Stimulated activated CD4-positive, alpha-beta T cell treated with anti-CD3 and anti-CD28 coated beads, Interleukin-4, amount 100 ng/mL, for 24 hours (primary cell): Measurements from ENCODE around the gene SLC6A12.

ENCODE experiments used
- DNase-seq: peaks from one replicate; pipeline ENCODE4 v3.0.0-alpha.2; 2020

The SLC6A12 gene

DNA sequence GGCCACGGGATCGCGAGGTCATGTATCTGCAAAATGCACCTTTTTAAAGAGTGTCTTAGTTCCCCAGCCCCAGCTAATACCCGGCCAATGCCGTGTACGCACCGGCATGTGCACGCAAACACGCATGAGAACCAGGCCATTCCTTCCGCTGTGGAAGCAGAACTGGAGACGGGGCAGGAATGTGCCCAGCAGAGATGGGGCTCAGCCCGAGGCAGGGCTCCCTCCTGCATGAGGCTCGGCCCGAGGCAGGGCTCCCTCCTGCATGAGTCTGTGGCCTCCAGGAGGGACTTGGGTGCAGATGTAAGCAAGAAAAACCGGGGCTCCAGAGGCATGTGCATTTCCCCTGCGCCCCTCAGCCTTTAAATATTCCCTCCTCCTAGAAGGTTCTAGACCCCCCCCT, 38.2 kb downstream of the SLC6A12 start:
- no peak for DNase-seq

DNA sequence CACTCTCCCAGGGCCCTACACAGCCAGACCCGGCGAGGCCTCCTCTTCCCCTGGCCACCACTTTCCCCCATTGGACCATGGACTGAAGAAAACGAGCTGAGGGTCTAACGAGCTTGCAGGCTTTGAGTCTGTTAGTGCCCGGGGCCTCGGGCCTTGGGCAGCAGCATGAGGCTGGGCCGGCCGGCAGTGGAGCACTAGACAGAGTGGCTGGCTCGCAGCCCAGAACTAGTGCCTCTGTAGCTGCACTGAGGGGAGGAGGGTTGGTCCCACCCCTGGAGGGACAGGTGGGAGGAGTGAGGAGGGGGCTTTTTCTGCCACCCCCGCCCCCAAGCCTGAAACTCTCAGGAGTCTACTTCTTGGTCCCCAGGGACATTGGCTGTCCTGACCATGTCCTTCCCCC, 38.7 kb downstream of the SLC6A12 start:
- DNase-seq = no peak

DNA sequence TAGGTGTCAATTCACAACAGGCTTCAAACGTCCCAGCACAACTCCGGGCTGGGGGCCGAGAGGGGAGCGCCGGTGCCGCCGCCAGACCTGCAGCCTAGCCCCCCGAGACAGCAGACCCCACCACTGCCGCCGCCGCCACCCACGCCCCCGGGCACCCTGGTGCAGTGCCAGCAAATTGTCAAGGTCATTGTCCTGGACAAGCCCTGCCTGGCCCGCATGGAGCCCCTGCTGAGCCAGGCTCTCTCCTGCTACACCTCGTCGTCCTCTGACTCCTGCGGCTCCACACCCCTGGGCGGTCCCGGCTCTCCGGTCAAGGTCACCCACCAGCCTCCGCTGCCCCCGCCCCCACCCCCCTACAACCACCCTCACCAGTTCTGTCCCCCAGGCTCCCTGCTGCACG, 39.4 kb downstream of the SLC6A12 start:
- DNase-seq = no peak

DNA sequence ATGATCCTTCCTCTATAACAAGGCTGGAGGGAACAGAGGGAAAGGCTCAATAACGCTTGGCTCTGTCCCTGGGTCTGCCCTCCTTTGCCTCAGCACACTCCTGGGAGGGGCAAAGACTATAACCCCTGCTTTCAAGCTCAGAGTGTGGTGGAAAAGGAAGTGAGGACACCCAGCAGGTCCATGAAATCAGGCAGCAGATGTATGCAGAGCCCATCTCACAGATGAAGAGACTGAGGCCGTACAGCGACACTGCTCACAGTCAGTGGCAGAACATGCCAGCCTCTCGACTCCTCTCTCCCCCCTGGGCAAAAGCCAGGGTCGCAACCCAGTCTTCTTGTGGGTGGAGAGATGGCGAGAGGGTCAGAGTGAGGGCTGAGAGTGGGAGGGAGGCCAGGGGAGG, 39.8 kb downstream of the SLC6A12 start:
- no peak for DNase-seq

DNA sequence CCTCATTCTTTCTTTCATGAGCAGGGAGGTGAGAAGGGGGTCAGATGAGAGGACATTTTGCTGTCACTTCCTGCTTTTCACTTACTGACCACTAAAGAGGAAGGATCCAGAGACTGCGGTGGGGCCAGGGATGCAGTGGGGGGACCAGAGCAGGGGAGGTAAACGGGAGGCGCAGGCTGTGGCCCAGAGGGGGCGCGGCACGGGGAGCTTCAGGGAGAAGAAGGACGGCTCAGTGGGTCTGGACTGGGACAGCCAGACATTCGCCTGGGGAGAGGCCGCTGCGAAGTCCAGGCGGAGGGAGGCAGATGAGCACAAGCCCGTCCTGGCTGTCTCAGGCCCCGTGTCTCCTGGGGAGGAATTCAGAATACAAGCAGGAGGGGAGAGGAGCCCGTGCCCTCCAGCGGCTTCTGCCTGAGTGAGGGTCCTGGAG, 41.2 kb downstream of the SLC6A12 start:
- no peak for DNase-seq

DNA sequence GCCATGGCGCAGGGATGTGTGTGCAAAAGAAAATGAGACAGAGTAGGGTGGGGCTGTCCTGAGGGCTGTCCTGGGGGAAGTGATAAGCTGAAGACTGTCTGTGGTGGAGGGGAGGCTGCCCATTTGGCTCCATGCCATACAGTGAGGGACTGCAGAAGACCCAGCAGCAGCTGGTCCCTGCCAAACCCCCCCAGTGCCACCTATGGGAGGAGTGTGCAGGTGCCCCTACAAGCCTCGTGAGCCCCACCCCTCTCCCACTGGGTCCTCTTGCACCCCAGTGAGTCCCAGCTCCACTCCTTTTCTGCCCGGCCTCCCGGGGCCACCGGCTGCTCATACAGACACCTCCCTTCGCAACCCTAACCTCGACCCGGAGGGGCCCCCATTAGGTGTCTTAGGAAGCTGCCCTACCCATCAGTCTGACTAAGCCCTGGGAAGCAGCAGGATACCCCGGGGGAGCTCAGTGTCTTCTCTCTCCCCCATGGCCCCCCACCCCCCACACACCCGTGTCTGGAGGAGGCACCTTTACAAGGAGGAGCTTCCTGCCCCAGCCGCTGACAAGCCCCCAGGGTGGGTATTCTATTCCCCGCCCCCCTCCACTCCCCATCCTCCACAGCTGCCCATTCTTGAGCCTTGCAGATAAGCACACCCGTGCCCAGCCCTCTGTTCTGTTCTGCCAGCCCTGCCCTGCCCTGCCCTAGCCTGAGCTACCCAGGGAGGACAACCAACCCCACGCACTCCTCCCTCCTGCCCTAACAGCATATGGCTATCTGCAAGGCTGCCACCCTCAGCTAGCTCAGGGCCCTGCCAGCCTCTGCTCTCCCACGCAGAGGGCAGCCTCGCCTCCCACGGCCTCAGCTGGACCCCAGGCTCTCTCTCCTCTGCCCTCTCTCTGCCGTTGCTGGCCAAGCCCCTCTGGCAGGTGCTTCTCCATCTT, 41.9 kb downstream of the SLC6A12 start:
- DNase-seq = no peak

DNA sequence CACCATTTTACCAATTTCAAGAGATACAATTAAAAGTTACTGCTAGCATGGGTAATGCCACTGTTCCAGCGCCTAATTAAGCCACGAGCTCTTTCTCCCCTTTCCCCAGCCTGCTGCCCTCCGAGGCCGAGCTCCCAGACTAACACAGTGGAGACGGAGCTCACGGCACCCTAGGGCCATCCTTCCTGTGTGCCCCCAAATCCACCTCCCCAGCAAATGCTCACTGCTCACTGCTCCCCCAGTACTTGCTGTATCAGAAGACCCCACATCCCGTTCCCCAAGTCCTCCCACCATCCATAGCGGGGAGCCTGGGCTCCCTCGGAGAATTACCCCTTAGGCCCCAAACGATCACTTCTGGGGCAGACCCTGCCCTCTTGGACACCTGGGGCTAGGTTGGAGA, 42.7 kb downstream of the SLC6A12 start:
- DNase-seq = no peak

DNA sequence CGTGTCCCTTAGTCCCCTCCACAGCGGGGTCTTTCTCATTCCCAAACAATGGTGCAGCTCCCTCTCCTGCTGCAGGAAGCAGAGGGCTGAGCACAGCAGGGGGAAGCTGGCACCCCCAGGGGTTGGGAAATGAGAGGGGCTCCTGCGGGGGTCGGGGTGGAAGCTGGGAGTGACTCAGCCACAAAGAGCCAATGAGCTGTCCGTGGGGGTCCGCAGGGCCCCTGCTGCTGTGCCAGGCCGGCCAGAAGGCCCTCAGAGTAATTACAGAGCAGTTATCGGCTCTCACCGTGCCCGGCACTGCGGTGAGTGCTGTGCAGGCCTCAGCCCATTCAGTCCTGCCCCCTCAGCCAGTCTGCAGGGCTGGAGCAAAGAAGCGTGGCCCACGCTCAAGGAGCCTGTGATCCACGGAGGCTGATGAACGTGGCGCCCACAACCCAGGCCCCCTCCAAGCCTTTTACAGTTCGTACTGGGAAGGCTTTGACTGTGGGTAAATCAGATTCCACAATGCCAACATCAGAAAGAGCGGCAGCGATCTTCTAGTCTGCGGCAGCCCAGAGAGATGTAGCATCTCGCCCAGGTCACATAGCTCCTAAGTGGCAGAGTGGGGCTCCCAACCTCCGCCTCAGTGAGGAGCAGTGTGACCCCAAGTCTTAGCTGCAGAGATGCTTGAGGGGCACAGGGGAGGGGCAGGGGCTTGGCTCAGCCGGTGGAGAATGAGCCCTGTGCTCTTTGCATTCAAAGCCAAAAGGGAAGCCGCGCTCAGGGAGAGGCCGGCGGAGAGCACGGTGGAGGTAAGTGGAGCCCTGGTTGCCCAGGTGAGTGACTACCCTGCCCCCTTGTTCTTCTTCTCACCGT, 43.4 kb downstream of the SLC6A12 start:
- no peak for DNase-seq

DNA sequence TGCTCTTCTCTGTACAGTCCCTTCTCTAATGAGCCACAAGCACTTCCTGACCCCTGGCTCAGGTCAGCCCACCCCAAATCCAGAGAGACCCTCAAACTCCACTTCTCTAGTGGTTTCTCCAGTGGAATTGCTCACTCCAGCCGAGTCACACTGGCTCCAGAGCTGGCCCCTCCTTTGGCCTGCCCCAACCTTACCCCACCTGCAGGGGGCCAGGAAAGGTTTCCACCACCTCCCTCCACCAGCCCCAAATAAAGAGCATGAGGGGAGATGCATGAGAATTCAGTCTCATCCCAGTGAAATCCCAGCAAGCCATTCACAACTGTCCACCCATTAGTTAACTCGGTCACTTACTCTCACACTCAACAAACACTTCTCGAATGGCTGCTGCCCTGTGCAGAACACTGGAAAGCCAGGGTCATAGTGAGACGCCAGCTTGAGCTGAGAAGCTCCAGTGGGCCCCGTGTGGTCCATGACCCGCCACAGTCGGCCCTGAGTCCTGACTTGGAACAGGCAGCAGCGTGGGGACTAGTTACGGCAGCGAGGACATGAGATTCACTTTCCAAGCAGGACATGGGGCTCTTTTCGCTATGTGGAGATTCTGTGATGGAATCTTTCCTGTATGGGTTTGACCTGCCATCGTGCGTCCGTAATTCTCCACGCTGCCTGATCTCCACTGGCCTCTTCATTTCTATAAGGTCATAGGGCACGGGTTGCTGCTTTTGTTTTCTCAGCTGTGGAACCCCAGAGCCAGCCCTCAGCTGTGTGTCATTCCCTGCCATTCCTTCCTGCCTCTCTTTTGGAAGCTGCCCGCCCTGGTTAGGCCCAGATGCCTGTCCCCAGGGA, 44.2 kb downstream of the SLC6A12 start:
- no peak for DNase-seq

DNA sequence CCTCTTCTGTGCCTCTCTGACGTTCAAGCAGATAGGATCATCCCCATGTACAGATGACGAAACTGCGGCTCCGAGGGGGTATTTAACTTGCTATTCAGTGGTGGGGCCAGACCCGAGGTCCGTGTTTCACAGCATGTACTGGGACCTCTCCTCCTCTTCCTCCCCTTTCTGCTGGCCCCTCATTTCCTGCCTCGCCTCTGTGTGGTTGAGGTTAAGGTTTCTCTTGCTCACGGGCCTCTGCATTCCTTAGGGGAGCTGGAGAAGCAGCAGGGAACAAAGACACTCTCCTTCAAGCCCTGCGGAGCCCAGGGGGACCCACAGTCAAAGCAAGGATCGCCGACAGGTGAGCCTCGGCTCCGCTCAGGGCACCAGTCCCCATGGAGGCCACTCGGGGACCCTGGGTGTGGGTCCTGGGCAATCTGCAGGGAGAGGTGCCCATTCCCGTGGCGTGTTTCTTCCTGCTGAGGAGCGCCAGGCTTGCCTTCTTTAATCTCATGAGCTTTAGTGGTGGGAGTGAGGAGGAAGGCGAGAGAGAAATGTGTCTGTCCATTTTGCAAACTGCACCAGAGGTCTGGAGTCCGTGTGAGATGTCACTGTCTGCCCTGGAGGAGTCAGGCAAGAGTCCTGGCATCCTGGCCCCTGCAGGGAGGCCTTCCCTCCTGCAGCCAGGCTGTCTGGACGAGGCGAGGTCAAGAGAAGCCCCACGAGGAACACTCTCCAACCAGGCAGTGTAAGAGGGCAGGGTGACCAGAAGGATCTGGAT, 45.0 kb downstream of the SLC6A12 start:
- DNase-seq = no peak

DNA sequence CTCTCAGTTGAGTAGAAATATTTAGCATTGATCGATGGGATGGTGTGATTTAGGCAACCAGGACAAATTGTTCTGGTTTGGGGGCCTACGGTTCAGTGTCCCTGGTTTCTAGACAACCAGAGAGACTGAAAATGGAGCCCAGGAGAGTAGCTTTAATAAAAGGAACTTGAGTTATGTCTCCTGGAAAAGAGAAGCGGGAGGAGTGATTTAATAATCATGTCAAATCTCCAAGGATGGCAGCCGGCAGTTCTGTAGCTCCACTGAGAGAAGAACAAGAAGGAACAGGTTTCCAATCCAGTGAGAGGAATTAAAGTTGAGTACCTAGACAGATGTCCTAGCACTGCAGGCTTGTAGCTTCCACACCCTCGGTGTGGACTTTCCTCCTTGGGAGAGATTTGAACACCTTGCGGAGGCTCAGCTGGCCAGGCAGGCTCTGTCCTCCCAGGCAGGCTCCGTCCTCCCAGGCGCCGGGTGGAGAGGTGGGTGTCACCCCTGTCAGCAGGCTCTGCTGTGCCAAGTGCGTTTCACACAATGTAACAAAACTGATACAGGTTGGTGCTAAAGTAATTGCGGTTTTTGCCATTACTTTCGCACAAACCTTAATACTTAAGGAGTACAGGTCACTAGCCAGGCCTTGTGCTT, 45.9 kb downstream of the SLC6A12 start:
- DNase-seq = no peak

DNA sequence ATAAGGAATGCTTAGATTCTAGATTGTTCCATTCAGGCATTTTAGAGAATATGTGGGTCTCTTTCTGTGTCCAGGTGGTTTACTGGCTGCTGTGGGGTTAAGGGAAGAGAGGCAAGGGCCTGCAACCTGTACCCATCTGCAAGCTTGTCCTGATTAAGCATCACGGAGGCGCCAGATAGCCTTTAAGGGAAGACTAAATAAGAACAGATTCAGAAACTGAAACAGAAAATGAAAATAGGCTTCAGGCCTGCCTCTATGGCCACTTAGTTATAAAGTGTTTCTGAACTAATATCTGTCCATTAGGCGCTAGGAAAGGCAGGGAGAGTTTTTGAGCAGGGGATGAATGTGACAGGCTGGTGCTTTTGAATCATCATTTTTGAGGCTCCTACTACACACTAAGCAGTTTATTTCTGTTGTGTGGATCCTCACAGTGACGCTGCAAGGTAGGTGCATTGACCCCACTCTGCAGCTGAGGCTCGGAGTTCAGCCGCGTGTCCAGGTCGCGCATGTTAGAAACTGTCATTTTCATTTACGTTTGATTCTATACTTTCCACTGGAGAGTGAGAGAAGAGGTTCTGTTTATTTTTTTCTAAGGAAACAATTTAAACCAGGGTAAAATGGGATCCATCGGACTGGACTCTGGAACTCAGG, 47.4 kb downstream of the SLC6A12 start:
- DNase-seq = no peak

DNA sequence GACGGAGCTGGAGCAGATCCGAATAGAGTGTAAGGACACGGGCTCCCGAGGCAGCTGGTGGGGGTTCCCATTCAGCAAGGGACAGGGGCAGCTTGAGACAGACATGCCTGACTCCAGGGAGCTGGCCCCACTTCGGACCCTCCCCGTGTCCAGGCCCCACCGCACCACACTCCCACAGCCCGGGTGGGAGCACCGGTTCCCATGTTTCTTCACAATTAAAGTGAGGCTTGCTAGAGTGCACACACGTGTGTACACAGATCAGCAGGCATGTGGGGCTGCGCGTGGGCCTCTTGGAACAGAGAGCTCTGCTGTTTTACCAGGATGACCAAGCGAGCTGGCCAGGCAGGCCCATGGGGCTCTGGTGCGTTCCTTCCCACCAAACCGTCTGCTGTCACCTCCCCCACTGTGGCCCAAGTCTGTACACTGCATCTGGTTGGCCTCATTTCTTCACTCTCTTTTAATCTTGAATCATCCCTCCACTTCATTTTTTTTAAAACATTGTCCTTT, 48.0 kb downstream of the SLC6A12 start:
- DNase-seq = no peak

DNA sequence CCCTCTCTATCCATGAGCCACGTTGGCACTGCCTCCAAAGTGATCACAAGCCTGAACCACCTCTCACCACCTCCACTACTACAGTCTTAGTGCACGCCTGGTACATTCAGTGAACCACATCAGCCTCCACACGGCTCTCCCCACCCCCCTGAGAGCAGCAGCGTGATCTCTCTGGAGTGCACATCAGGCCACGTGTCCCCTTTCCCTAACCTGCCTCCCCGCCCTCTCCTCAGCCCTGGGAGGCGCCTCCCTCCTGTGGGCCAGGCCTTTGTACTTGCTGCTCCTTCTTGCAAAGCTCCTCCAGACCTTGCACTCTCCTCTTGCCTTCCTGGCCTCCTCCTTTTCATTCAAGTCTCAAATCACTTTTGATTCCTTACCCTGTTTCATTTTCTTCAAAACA, 49.8 kb downstream of the SLC6A12 start:
- no peak for DNase-seq

DNA sequence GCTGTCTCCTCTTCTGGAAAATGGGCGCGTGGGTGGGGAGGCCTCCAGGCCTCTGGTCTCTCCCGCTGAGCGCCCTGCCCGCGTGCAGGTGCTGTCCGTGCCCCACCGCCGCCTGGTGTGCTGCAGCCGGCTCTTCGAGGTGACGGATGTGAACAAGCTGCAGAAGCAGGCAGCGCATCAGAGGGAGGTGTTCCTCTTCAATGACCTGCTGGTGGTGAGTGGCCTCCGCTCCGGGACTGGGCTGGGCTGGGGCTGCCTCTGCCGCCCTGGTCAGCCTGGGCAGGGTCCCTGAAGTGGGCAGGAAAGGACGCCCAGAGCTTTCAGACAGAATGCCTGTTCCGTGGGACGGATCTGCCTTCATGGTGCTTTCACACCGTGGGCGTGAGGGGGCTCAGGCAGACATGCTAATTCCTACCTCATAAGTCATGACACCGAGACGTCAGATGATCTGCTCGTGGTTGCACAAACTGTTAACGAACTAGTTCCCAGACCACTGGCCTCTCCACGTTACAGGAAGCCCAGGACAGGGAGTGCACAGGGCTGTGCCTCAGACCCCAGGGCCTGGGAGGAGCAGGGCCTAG, 50.5 kb downstream of the SLC6A12 start:
- DNase-seq = no peak

DNA sequence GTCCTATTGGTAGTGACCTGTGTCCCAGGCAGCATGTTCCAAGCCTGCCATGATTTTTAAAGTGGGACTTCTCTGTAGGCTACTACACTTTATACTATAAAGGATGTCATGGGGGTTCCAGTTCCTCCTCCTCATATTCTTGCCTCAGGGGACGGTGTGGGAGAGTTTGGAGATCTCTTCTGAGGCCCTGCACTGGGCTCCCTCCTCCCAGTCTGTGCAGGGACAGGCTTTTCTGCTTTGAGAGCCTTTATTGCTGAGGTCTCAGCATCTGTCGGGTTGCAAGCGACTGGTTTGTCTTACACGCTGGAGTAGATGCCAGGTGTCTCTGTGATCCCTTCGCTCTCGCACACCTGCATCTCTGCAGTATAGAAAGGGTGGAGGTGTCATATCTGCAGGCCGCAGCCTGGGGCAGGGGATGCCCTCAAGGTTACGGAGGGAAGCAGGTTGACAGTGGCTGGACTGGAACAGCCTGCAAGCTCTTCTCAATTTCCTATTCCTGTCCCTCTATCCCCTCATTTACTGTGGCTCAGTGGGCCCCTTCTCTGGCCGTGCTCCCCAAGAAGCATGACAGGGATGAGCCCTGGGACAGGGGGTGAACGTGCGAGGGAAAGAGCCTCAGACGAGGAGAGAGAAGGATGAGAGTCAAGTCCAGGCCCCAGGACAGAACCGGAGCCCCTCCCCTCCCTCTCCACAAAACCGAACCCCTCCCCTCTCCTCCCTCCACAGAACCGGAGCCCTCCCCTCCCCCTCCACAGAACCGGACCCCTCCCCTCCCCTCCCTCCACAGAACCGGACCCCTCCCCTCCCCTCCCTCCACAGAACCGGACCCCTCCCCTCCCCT, 51.3 kb downstream of the SLC6A12 start:
- no peak for DNase-seq

DNA sequence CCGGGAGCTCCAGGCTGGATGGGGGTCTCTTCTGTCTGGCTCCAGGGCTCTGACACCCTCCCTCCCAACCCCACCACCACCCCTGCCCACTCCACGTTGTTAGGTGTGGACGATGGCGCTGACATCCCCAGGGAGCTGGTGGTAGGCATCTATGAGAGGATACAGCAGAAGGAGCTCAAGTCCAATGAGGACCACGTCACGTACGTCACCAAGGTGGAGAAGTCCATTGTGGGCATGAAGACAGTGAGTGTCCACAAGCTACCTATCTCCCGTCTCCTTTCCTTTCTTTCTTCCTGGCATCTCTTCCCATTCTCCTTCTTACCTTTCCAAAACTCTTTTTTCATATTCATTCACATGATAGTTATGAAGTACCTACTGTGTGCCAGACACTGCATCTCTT, 52.1 kb downstream of the SLC6A12 start:
- no peak for DNase-seq

DNA sequence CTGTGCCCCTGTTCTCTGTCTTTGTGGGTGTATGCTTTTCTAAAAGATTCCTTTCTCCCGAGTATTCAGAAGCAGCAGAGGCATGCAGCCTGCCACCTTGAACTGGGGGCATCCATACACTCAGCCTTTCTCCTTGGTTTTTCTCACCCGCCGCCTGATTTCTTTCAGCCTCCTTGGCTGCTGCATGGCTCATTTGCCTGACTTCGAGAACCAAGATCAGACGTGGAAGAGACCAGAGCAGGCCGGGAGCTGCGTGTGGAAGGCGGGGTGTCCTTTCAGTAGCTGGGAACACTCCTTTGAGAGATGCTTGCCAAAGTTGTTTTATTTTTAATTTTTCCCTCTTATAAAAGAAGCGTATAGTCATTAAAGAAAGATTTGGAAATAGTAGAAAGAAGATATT, 53.1 kb downstream of the SLC6A12 start:
- DNase-seq = no peak

DNA sequence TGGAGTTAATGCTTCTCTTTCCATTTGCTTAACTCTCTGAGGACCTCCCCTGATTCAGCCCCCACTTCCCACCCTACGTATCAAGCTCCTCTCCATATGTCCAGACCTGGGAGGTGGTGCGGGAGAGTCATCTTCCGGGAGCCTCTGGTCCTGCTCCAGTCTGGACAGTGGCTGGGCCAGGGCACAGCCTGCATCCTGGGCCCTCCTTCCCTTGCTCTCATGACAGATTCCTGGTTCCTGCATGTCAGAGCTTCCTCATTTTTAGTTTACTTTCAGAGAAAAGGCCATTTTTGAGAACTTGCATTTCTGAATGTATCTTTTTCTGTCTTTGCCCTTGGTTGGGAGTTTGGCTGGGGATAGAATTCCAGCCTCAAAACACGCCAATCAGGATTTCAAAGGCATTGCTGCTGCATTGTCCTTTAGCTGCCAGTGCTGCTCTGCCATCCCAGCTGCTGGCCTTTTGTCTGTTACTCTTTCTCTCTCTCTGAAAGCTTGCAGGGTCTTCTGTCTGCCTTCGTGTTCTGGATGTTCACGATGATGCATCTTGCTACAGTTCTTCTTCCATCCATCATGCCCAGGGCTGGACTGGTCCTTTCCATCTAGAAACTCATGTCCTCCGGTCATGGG, 54.7 kb downstream of the SLC6A12 start:
- DNase-seq = no peak
